ENCODE data around the gene IGSF21.

The IGSF21 gene

DNA sequence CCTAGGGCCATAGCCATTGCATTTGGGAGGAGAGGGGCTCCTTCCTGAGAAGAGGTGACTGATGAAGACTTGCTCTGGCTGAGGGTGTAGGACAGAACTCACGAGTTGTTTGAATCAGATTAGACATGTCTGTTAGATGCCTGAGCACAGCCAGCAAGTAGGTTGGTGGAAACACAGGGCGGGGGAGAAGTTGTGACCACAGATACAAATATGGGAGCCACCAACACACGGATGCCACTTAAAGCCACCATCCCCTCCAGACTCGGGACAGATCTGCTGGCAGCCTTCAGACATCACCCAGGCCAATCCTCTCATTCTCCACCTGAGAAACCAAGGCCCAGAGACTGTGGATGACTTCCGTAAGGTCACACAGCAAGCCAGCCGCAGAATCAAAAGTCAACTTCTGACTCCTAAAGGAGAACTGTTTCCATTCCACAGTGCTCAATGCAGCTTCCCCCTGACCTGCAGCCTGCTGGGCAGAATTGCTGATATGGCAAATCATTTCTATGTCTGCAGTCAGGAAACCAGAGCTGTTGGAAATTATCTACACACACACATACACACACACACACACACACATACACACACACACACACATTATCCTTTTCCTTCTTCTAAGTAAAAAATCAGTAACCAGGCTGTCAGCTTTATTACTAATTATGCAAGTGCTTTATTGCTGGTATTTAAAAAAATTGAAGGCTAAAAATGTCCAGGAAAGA lies 196.7 kb downstream of the IGSF21 start:
- DNase-seq (ENCODE audit: extremely low read depth, insufficient read length), result no peak
- no peaks in the 10 kb centered on the region; the same call in 1 of the 2 replicates for H3K27me3 ChIP-seq (replicated peaks; ENCODE audit: control insufficient read depth, insufficient read depth, low read length)
- TF ChIP-seq CTCF (IDR thresholded peaks at IDR 0.05; ENCODE audit: insufficient read depth, low read length, poor library complexity, severe bottlenecking), result no peak
- no peak overlapping the region for H3K4me3 ChIP-seq (replicated peaks; ENCODE audit: low read depth, low read length)
- no peaks in the 10 kb centered on the region for H3K36me3 ChIP-seq (ENCODE audit: control insufficient read depth, insufficient read depth, low read length)

DNA sequence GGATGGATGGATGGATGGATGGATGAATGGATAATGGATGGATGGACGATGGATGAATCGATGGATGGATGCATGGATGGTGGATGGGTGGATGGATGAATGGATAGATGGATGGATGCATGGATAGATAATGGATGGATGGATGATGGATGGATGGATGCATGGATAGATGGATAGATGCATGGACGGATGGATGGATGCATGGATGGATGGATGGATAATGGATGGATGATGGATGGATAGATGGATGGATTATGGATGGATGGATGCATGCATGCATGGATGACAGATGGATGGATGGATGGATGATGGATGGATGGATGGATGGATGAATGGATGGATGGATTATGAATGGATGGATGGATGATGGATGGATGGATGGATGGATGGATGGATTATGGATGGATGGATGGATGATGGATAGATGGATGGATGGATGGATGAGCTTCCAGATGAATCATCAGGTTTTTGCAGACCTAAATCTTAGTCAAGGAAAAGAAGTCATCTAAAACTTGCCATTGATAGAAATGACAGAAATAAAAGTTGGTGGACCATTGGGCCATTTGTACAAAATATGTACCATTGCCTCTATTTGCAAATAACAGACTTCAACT lies 197.7 kb downstream of the IGSF21 start:
- H3K36me3 ChIP-seq (ENCODE audit: control insufficient read depth, insufficient read depth, low read length), result no peaks in the 10 kb centered on the region
- no peak for DNase-seq (ENCODE audit: extremely low read depth, insufficient read length)
- H3K4me3 ChIP-seq (replicated peaks; ENCODE audit: low read depth, low read length), result no peak overlapping the region
- H3K27me3 ChIP-seq (replicated peaks; ENCODE audit: control insufficient read depth, insufficient read depth, low read length), result no peaks in the 10 kb centered on the region; the same call in 1 of the 2 replicates
- TF ChIP-seq CTCF (IDR thresholded peaks at IDR 0.05; ENCODE audit: insufficient read depth, low read length, poor library complexity, severe bottlenecking), result no peak

DNA sequence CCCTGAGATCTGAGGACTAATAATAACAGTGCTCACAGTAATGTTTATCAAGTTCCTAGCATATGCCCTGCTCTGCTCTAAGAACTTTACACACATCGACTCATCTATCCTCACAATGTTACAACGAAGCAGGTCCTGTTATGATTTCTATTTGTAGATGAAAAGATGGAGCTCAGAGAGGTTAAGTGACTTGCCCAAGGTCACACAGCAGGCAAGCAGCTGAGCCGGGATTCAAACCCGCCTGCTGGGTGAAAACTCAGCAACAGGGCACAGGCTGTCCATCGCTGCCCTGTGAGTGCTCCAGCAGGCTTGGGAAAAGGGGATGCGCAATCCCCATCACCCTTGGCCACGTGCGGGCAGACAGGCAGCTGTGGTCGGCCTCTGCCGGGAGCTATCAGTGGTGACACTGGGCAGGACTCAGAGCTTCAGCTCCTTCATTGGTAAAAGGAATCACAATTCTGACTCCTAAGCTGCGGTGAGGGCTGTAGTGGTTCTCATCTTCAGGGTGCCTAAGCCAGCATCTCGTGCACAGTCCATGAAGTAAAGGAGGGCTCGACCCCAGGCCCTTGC lies 199.8 kb downstream of the IGSF21 start:
- H3K4me3 ChIP-seq (replicated peaks; ENCODE audit: low read depth, low read length), result no peak overlapping the region
- DNase-seq (ENCODE audit: extremely low read depth, insufficient read length), result no peak
- no peaks in the 10 kb centered on the region; the same call in 1 of the 2 replicates for H3K27me3 ChIP-seq (replicated peaks; ENCODE audit: control insufficient read depth, insufficient read depth, low read length)
- no peaks in the 10 kb centered on the region for H3K36me3 ChIP-seq (ENCODE audit: control insufficient read depth, insufficient read depth, low read length)
- no peak for TF ChIP-seq CTCF (IDR thresholded peaks at IDR 0.05; ENCODE audit: insufficient read depth, low read length, poor library complexity, severe bottlenecking)

DNA sequence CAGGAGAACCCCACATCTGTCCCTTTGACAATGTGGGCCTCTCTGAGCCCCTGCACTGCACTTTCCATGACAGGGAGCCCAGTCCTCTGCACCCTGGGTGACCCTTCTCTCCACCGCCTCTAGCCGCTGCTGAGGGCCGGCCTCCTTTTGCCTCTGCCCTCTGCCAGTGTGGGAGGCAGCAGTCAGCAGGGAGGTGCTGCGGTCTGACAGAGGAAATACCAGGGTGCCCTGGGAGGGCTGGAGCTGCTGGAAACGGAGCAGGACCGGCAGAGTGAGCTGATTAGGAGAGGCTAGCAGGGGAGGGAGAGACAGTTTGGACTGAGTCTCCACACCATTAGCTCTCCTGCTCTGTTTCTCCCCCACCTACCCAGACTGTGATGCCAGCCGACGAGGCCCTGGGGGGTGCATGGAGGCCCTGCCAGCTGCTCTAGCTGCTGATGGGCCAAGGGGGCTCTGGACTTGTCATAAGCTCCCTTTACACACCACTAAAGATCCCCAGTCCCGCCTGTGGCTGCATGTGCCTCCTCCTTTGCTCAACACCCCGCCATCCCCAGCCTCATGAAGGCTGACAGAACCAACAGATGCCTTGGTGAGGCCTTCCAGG lies 202.1 kb downstream of the IGSF21 start:
- no peaks in the 10 kb centered on the region; the same call in 1 of the 2 replicates for H3K27me3 ChIP-seq (replicated peaks; ENCODE audit: control insufficient read depth, insufficient read depth, low read length)
- no peak for TF ChIP-seq CTCF (IDR thresholded peaks at IDR 0.05; ENCODE audit: insufficient read depth, low read length, poor library complexity, severe bottlenecking)
- no peak for DNase-seq (ENCODE audit: extremely low read depth, insufficient read length)
- H3K36me3 ChIP-seq (ENCODE audit: control insufficient read depth, insufficient read depth, low read length), result no peaks in the 10 kb centered on the region
- no peak overlapping the region for H3K4me3 ChIP-seq (replicated peaks; ENCODE audit: low read depth, low read length)

DNA sequence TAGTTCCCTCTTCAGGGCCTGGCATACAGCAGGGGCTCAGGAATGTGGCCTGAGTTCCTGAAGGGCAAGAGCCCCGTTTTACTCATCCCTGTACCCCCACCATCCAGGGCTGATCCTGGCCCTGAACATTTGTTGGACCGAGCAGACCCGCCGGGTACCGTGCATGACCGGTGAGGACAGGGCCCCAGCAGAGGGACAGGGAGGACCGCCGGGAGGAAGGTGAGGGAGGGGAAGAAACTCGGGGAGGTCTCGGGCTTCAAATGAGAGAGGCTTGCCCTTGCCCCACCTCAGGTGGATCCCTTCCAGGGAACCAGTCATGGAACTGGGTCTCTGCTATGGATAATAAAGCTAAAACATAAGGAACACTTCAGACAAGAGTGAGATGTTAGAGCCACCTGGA lies 205.4 kb downstream of the IGSF21 start:
- Histone ChIP-seq H3K27me3 (replicated peaks; ENCODE audit: control insufficient read depth, insufficient read depth, low read length) (no peaks in the 10 kb centered on the region; the same call in 1 of the 2 replicates), H3K36me3 (ENCODE audit: control insufficient read depth, insufficient read depth, low read length) (no peaks in the 10 kb centered on the region), H3K4me3 (replicated peaks; ENCODE audit: low read depth, low read length) (no peak overlapping the region)
- no peak for TF ChIP-seq CTCF (IDR thresholded peaks at IDR 0.05; ENCODE audit: insufficient read depth, low read length, poor library complexity, severe bottlenecking)
- DNase-seq (ENCODE audit: extremely low read depth, insufficient read length), result no peak

Measured in GM06990 (cell line).